Aorta (tissue), 5 donors: ENCODE data around the gene CNFN. TPM values are rescaled to one million over a fixed set of nuclear protein-coding genes. Genes with fewer than 3 reads are reported as not detected.

ENCODE experiments used
- ATAC-seq: fragments of 200-7000 bp; cut with Tn5 transposase; one replicate; pipeline ENCODE4 v1.9.1; 2022; ENCODE audit warnings: moderate library complexity; ENCODE audit not compliant: low FRiP score
- DNase-seq, 2 donors: peaks; one replicate each; pipeline ENCODE4 v3.0.0-alpha.2; 2020
- H3K27ac ChIP-seq, 2 donors: one replicate each; pipeline ENCODE4 v1.5.1; 2013; ENCODE audit warnings: low read length in 2 of 2, mild to moderate bottlenecking in 2 of 2, moderate library complexity in 2 of 2, control low read depth in 1 of 2, inconsistent platforms in 1 of 2, low read depth in 1 of 2
- H3K27me3 ChIP-seq, 2 donors: one replicate each; pipeline ENCODE4 v1.6.1; 2013; ENCODE audit warnings: control low read depth in 1 of 2, low read length in 1 of 2, mild to moderate bottlenecking in 1 of 2, moderate library complexity in 1 of 2; ENCODE audit not compliant: insufficient read depth in 2 of 2, control insufficient read depth in 1 of 2
- H3K36me3 ChIP-seq, 2 donors: one replicate each; pipeline ENCODE4 v1.6.1; 2013; ENCODE audit warnings: control low read depth in 1 of 2, low read length in 1 of 2, mild to moderate bottlenecking in 1 of 2; ENCODE audit not compliant: insufficient read depth in 2 of 2, control insufficient read depth in 1 of 2
- H3K4me1 ChIP-seq, 2 donors: one replicate each; pipeline ENCODE4 v1.6.1; 2013; ENCODE audit warnings: low read length in 2 of 2, control low read depth in 1 of 2, mild to moderate bottlenecking in 1 of 2, moderate library complexity in 1 of 2; ENCODE audit not compliant: insufficient read depth in 2 of 2, control insufficient read depth in 1 of 2
- H3K4me3 ChIP-seq, 2 donors: one replicate each; pipeline ENCODE4 v1.5.1; 2013; ENCODE audit warnings: low read length in 2 of 2, control low read depth in 1 of 2, mild to moderate bottlenecking in 1 of 2
- H3K9me3 ChIP-seq: one replicate; pipeline ENCODE4 v1.6.1; 2013; ENCODE audit warnings: mild to moderate bottlenecking, low read length; ENCODE audit not compliant: control insufficient read depth
- WGBS, 2 donors: extraction: QIAGEN DNeasy Blood & Tissue Kit; methylation state at CpG; one replicate each; pipeline ENCODE4 v1.1.7; 2013; 5-methylcytosine and 5-hydroxymethylcytosine counted together
- intact Hi-C, 2 donors: fragments of 100-400 bp; cut with DNase I; formaldehyde crosslinking; loops; one replicate each; pipeline versions ENCODE4 v1.14.2 to v1.15.0; 2022
- polyA plus RNA-seq, 2 donors: library from polyadenylated mRNA; stranded (reverse); fragments of 200-250 nt; gene quantifications; one replicate each; pipeline ENCODE4 v1.2.3, GENCODE V29; 2013
- total RNA-seq, 2 donors: library from RNA; stranded (reverse); fragmentation: NEBNext Ultra II Directional; extraction: Animal tissue kit (Norgen Biotek cat#: 25700); gene quantifications; one replicate each; pipeline ENCODE4 v1.2.1, GENCODE V29; 2021
- donor health status: healthy with polysubstance abuse.
- donor health status: Bipolar disorder and iron deficiency.
- donor health status: DM: no; HTN: no; CAD: no.
- donor health status: DM: no; HTN: no; CAD: no.
- donor health status: DM: yes; HTN: yes; CAD: no.

CNFN gene
- total and polyA plus RNA-seq, 4 donors, result 0.51 to 3.0 (median 1.1) TPM; not detected in 1

DNA sequence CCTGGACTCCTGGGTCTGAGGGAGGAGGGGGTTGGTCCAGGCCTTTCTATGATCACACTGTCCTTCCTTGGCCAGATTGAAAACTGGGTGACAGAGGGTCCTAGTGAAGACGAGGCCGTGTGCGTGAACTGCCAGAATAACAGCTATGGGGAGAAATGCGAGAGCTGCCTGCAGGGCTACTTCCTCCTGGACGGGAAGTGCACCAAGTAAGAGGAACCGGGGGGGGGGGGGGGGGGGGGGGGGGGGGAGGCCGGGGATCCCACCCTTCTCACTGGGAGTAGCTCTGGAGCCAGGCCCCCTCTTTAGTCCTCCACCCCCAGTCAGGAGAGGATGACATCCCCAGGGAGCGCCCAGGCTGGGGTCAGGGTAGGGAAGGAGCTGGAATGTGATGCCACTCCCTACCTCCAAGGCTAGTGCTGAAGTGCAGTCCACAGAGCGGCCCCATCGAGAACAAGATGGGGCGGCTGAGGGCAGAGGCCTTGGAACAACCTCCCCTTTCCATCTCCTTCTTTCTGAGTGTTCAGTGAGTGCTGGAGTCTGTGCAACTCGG, 19.4 kb downstream of the CNFN start:
- H3K4me1 ChIP-seq, result no peaks in the 10 kb centered on the region
- ATAC-seq, result no peak
- H3K9me3 ChIP-seq, result no peaks in the 10 kb centered on the region
- H3K36me3 ChIP-seq, result no peaks in the 10 kb centered on the region
- H3K27ac ChIP-seq, result no peak overlapping the region
- DNase-seq, result no peak
- H3K27me3 ChIP-seq, result no peaks in the 10 kb centered on the region
- 73 to 74% methylated on average over 10 to 12 of the region's 12 CpGs for WGBS, 2 donors
- intact Hi-C loops, result no loop called here
- H3K4me3 ChIP-seq, result no peak overlapping the region

DNA sequence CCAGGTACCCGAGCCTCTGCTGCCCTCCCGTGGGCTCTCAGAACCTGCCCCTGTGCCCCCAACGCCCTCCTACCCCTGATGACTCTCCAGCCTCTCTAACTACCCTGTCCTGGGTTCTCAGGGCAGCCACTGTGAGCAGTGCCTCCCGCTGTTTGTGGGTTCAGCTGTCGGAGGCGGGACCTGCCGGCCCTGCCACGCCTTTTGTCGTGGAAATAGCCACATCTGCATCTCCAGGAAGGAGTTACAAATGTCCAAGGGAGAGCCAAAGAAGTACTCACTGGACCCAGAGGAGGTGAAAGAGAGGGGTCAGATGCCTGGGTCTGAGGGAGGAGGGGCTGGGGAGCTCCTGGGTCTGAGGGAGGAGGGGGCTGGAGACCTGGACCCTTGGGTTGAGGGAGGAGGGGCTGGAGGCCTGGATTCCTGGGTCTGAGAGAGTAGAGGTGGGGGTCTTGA, 20.0 kb downstream of the CNFN start:
- ATAC-seq, result no peak

DNA sequence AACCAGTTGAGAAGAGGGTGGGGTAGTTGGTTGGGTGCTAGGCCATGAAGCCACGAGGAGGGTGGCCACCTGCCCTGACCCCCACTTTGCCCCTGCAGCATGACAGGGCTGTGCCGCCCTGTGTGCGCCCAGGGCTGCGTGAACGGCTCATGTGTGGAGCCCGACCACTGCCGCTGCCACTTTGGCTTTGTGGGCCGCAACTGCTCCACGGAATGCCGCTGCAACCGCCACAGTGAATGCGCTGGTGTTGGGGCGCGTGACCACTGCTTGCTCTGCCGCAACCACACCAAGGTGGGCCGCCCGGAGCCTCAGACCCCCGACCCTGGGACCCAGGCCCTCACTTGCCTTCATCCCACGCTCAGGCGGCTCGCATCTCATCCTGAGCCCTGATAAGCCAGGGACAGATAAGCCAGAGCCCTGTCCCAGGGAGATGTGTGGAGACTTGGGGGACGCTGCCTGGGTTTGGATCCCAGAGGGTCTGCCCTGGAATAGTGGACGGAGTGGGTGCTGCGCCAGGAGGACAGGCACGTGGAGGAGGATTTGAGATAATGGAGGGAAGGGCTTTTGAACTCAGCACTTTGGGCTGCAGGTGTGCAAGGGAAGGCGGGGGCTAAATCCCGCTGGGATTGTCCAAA, 20.5 kb downstream of the CNFN start:
- DNase-seq, result no peak
- Histone ChIP-seq H3K27ac (no peak overlapping the region), H3K9me3 (no peaks in the 10 kb centered on the region), H3K4me3 (no peak overlapping the region), H3K27me3 (no peaks in the 10 kb centered on the region), H3K4me1 (no peaks in the 10 kb centered on the region), H3K36me3 (no peaks in the 10 kb centered on the region)
- ATAC-seq, result no peak
- 91 to 93% methylated on average over 24 to 27 of the region's 27 CpGs for WGBS, 2 donors
- intact Hi-C loops, result no loop called here

More for the DNA sequence above, 20.0 kb downstream of the CNFN start:
- Histone ChIP-seq H3K27me3 (no peaks in the 10 kb centered on the region), H3K9me3 (no peaks in the 10 kb centered on the region), H3K27ac (no peak overlapping the region), H3K4me3 (no peak overlapping the region), H3K36me3 (no peaks in the 10 kb centered on the region), H3K4me1 (no peaks in the 10 kb centered on the region)
- intact Hi-C loops, result no loop called here
- DNase-seq, result no peak
- 77% methylated on average over 9 of the region's 9 CpGs for WGBS, 2 donors

DNA sequence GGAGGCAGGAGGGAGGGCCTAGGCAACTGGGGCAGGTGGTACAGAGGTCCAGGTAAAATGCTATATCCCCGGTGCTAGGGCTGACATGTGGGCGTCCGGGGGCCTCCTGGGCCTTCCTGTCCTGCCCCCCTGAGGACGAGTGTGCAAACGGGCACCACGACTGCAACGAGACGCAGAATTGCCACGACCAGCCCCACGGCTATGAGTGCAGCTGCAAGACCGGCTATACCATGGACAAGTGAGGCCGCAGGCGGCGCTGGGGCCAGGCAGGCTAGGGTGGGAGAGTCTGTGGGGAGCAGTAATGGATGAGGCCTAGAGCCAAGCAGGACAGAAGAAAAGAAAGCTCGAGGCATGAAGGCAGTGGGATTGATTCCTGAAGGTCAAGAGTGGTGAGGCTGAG, 21.3 kb downstream of the CNFN start:
- Histone ChIP-seq H3K27ac (no peak overlapping the region), H3K4me3 (no peak overlapping the region), H3K36me3 (no peaks in the 10 kb centered on the region), H3K4me1 (no peaks in the 10 kb centered on the region), H3K9me3 (peaks cover 1% of the 10 kb centered on the region), H3K27me3 (no peaks in the 10 kb centered on the region)
- intact Hi-C loops, result no loop called here
- WGBS, 2 donors, result 93 to 94% methylated on average over 15 of the region's 15 CpGs
- no peak for DNase-seq
- no peak for ATAC-seq

DNA sequence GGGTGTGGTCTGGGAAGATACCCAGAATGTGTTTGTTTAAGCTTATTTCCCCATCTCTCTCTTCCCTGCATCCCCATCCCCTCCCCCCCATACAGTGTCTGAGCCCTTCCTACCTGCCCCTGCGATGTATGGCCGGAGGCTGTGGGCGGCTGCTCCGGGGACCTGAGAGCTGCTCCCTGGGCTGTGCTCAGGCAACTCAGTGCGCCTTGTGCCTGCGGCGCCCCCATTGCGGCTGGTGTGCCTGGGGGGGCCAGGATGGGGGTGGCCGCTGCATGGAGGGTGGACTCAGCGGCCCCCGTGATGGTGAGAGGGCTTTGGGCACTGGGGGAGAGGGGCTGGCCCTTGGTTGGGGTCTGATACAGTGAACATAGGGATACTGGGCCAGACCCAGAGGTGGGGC, 21.7 kb downstream of the CNFN start:
- no peak overlapping the region for H3K27ac ChIP-seq
- intact Hi-C loops, result no loop called here
- ATAC-seq (no peak), DNase-seq (no peak)
- H3K4me1 ChIP-seq, result no peaks in the 10 kb centered on the region
- H3K4me3 ChIP-seq, result no peak overlapping the region
- H3K27me3 ChIP-seq, result no peaks in the 10 kb centered on the region
- H3K36me3 ChIP-seq, result no peaks in the 10 kb centered on the region
- H3K9me3 ChIP-seq, result peaks cover 3% of the 10 kb centered on the region
- 89 to 93% methylated on average over 11 of the region's 11 CpGs for WGBS, 2 donors

DNA sequence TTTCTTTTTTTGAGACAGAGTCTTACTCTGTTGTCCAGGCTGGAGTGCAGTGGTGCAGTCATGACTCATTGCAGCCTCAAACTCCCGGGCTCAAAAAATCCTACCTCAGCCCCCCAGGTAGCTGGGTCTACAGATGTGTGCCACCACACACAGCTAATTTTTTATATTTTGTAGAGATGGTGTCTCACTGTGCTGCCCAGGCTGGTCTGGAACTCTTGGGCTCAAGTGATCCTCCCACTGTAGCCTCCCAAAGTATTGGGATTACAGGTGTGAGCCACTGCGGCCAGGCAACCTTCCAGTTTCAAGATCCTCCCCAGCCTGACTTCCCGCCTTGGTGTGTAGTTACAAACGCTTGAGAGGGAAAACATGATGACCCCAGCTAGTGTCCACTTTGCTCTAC, 22.2 kb downstream of the CNFN start:
- Histone ChIP-seq H3K36me3 (peaks cover 0 to 3% of the 10 kb centered on the region in 2 donors), H3K27me3 (no peaks in the 10 kb centered on the region), H3K9me3 (peaks cover 5% of the 10 kb centered on the region), H3K27ac (no peak overlapping the region), H3K4me3 (no peak overlapping the region), H3K4me1 (no peaks in the 10 kb centered on the region)
- intact Hi-C loops, result no loop called here
- no peak for ATAC-seq
- DNase-seq, result no peak
- WGBS, 2 donors, result 92 to 93% methylated on average over 4 of the region's 4 CpGs

DNA sequence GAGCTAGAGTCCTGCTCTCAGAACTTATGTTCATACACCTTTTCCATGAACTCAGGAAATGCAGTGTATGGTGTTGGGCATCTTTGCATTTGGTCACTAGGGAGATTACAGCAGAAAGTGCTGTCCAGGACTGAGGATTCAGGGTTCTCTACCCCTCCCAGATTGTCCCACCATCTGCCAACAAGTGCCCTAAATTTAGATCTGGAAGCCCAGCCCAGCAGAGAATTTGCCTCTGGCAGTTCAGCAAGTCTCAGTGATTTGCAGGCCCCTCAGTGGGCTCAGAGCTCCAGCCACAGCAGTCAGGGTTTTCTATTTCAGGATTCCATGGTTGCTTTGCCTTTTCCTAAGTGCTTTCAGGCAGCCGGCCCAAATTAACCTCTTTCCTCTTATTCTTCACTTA, 23.4 kb downstream of the CNFN start:
- peaks cover 5% of the 10 kb centered on the region for H3K9me3 ChIP-seq
- 0 to 8% methylated on average over 1 of the region's 1 CpG for WGBS, 2 donors
- H3K27me3 ChIP-seq, result no peaks in the 10 kb centered on the region
- H3K27ac ChIP-seq, result no peak overlapping the region
- H3K4me3 ChIP-seq, result no peak overlapping the region
- no peak for ATAC-seq
- no peaks in the 10 kb centered on the region for H3K4me1 ChIP-seq
- H3K36me3 ChIP-seq, result peaks cover 0 to 3% of the 10 kb centered on the region in 2 donors
- no peak for DNase-seq
- intact Hi-C loops, result no loop called here

DNA sequence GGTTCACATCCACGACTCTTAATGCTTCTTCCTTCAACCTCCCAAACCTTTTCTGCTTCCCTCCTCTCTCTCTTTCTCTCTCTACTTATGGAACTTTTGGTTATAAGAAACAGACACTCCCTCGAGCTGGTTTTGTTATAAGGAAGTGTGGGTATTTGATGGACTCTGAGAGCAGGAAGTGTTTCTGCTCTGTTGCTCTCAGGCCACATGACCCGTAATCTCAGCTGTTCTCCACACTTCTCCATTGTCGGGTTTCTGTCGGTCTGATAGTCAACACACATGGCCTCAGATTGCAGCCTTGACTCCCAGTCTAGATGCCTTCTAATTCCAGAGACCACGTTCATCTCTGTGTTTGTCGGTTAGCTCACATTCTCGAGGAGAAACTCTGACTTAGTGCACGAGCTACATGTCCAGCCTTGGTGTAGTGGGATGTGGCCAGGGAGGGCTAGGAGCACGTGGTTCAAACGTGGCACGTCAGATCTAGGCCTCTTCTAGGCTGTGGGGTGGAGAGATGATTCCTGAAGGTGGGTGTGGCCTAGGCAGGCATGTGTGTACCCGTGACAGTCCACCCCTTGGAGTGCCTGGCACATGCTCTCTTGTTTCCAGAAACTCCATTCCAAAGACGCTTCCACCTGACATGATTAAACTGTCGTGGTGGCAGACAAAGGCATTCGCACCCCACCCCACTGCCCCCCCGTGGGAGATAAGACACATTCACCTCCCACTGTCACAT, 26.3 kb downstream of the CNFN start:
- WGBS, 2 donors, result 92 to 94% methylated on average over 17 of the region's 17 CpGs
- ATAC-seq, result no peak
- peaks cover 0 to 3% of the 10 kb centered on the region in 2 donors for H3K36me3 ChIP-seq

More for the DNA sequence above, 26.3 kb downstream of the CNFN start:
- H3K4me1 ChIP-seq, result no peaks in the 10 kb centered on the region
- H3K27me3 ChIP-seq, result no peaks in the 10 kb centered on the region
- intact Hi-C loops, result no loop called here
- H3K4me3 ChIP-seq, result no peak overlapping the region
- DNase-seq, result no peak
- H3K9me3 ChIP-seq, result peaks cover 5% of the 10 kb centered on the region
- no peak overlapping the region for H3K27ac ChIP-seq
